COLO668 (cell line): ENCODE results near the gene TPPP.
A peak's percentile ranks its signal among the peaks of the same experiment; 100 is the strongest.
"Not testable (repeated sequence)": the region's sequence is repeated elsewhere in the genome, so short reads cannot be mapped to it uniquely, and the experiment has no call there.

Experiments
- DNase-seq: peaks from one replicate; lab custom pipeline; 2025; ENCODE audit not compliant: unreplicated experiment; lab: John Stamatoyannopoulos, UW

The TPPP gene

GRCh38 chr5:694042-694431 lies 885 bp upstream of the TPPP start:
- not testable (repeated sequence) for DNase-seq

DNA sequence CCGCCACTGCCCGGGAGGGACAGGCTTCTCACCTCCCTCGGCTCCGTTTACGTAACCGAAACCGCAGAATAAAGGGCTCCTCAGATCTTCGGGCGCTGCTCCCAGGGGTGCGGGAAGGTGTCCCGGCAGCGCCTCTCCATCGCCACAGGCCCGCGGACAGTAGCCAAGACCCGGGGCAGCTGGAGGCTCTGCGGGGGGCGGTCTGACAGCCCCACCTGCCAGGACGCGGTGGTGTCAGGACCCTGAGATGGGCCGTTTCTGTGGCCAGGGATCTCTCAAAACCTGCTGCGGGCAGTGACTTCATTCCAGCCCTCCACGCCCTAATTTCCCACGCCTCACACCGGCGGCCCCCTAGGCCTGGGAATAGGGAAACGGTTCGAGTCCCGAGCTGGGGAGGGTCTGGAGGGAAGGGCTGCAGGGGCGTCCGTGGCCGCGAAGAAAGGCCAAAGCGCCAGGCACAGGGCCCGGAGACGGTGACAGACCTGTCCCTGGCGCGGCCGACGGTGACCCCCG lies 567 bp downstream of the TPPP start:
- not testable (repeated sequence) for DNase-seq

GRCh38 chr5:691817-692528 lies 1.2 kb downstream of the TPPP start:
- no peak for DNase-seq

GRCh38 chr5:691049-691448 lies 2.1 kb downstream of the TPPP start:
- not testable (repeated sequence) for DNase-seq

GRCh38 chr5:690293-690692 lies 2.9 kb downstream of the TPPP start:
- not testable (repeated sequence) for DNase-seq

DNA sequence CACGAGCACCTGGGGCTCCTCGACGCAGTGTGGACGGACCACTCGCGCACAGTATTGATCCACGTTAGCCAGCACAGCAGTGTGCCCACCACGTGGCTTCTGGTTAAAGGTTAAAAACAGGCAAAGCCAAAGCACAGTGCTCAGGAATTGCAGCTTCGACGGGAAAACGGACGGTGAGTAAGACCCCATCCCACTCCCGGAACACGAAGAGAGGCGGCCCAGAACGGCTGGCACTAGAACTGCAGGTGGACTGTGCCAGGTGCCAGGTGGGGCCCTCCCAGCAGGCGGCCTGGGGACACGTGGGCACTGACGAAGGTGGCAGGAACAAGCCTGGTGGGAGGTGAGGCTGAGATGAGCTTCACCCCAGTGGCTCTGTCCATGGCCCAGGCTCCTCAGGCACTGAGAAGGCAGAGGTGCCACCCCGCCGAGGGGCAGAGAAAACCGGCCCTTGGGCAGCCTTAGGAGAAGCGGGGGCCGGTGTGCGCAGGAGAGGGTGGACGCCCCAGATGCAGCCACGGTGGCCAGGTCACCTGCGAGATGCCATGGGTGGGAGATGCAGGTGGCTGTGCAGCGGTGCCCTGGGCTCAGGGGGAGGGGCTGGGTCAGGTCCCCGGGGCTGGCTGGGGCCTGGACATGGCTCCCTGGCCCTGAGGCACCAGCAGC lies 4.7 kb downstream of the TPPP start:
- peak; percentile 32 for DNase-seq

DNA sequence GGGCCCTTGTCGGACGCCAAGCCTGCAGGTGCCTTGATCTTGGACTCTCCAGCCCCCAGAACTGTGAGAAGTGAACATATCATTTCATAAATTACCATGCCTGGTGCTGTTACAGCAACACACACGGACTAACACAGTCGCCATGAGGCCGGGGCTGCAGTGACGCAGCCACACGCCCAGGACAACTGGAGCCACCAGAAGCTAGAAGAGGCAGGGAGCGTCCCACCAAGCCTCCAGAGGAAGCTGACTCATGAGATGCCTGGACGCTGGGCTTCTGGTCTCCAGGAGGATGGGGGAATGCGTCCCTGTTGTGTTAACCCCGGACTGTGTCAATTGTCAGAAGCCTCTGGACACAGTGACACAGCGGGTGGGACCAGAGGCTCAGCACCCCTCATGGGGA lies 6.2 kb downstream of the TPPP start:
- not testable (repeated sequence) for DNase-seq

- not testable (repeated sequence) for DNase-seq
Measured at GRCh38 chr5:686172-686523, 7.0 kb downstream of the TPPP start.

DNA sequence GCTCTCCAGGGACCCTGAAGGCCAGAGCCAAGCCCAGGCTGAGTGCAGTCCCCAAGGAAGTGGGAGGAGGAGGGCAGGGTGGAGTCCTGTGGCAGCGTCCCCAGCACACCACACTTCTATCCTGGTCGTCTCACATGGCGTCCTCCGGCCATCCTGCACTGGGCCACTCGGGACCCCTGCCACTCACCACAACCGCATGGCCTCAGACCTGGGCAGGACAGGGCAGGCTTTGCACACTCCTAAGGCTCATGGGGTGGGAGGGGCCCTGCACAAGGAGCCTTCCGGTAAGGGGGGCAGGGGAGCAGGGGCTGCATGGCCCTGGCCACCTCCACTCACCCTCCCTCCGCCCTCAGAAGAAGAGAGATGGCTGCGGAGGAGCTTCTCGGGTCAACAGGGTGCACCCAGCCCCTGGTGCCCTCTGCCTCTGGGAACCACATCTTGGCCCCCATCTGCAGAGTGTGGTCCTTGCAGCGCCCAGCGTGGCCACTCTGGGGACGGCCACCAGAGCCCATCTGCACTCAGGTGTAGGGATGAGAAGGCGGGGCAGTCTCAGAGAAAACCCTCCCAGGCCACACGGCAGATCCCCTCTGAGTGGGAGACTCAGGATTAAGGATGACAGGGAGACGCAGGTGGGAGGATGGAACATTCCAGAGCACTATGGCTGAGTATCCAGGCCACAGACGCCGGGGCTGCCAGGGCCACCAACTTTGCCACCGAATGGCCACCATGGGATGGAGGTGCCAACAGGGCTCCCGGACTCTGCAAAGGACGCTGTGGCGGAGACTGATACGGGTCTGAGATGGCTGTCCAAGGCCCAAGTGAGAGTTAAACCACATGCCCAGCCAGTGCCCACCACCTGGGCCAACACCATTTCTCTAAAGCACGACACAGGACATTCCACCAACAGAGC lies 7.6 kb downstream of the TPPP start:
- no peak for DNase-seq

- DNase-seq, result no peak
Measured at GRCh38 chr5:684751-685216, 8.4 kb downstream of the TPPP start.

DNA sequence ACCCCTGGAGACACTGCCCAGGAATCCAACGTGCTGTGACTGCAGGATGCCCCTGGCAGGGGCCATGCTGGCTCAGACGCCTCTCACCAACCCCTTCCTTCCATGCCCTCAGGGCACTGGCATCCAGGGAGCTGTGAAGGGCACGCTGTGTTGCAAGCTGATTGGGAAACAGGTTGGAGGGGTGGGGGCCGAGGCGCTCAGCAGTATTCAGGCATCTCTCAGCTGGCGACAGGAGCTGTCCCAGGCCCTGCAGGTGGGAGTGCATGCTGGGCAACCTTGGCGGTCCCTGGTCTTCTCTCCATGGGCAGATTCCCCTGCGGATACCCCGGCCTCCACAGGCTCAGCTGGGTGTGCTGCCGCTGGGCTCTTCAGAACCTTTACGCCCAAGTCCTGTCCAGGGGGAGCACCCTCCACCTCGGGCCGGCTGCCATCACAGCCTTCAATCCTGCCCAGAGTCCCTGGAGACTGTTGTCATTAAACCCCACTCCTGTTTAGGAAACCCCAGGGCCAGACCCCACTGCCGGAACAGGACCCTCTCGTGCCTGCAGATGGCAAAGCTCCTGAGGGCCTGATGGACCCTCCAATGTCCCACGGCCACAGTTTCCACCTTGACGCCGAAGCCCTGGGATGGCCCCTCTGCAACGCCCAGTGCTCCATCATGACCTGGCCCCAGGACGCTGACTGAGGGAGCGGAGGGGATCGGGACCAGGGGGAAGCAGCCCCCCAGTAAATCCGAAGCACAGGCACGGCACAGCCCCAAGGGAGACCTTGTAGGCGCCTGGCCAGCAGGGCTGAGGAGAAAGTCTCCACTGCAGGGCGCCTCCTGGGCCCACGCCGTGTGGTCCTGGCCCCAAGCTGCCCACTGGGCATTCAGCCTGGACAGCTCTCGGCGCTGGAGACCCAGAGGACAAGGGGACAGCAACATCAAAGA lies 9.3 kb downstream of the TPPP start:
- DNase-seq, result no peak

GRCh38 chr5:682651-683358 lies 10.3 kb downstream of the TPPP start:
- not testable (repeated sequence) for DNase-seq

DNA sequence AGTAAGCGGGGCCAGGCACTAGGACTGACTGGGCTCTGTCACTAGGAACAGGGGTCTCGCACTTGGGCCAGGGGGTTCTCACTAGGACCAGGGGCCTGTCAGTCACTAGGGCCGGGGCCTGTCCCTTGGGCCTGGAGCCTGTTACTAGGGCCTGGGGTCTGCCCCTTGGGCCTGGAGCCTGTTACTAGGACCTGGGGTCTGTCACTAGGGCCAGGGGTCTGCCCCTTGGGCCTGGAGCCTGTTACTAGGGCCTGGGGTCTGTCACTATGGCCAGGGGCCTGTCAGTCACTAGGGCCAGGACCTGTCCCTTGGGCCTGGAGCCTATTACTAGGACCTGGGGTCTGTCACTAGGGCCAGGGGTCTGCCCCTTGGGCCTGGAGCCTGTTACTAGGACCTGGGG lies 10.9 kb downstream of the TPPP start:
- DNase-seq, result not testable (repeated sequence)

- DNase-seq, result not testable (repeated sequence)
Measured at GRCh38 chr5:681317-682191, 11.6 kb downstream of the TPPP start.

DNA sequence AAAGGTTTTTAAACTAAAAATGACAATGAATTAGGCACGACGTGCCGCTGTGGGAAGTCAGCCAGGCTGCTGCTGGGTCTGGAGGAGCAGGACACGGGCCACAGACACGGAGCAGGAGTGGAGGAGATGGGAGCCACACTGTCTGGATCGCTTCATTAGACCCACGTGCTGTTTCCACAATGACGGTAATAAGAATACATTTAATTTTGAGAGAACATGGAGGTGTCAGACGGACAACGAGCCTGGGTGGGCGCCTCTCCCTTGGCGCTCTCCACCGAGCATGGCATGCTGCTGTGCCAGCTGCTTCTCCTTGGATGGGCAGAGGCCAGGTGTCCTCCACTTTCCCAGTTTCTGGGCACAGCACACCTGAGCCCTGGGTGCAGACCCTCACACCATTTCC lies 12.3 kb downstream of the TPPP start:
- not testable (repeated sequence) for DNase-seq

- not testable (repeated sequence) for DNase-seq
Measured at GRCh38 chr5:680118-680795, 12.9 kb downstream of the TPPP start.

GRCh38 chr5:679166-679895 lies 13.8 kb downstream of the TPPP start:
- DNase-seq, result not testable (repeated sequence)
